AG04450 (cell line): ENCODE data around the gene SYT8. TPM values are rescaled to one million over a fixed set of nuclear protein-coding genes. Genes with fewer than 3 reads are reported as not detected.
"Not testable (repeated sequence)": the region's sequence is repeated elsewhere in the genome, so short reads cannot be mapped to it uniquely, and the experiment has no call there.

Experiments used
- CTCF ChIA-PET: fragments of 300-600, 350-600 bp; formaldehyde crosslinking; extraction: SDS; loops from one replicate; lab custom pipeline; 2022; ENCODE audit warnings: antibody characterized with exemption, inconsistent platforms; lab: Charles Lee
- POLR2A ChIA-PET: fragments of 350-600 bp; formaldehyde crosslinking; extraction: SDS; loops from one replicate; lab custom pipeline; 2021; ENCODE audit warnings: antibody characterized with exemption, inconsistent platforms; lab: Yijun Ruan, JAX
- DNase-seq: peaks from one replicate; pipeline ENCODE4 v3.0.0-alpha.2; 2011; ENCODE audit warnings: low read depth, low spot score
- H3K27ac ChIP-seq: one replicate; pipeline ENCODE4 v1.5.1; 2012; ENCODE audit warnings: low read depth, low read length, control low read depth
- H3K27me3 ChIP-seq: one replicate; pipeline ENCODE4 v1.6.0; 2012; ENCODE audit warnings: low read length; ENCODE audit not compliant: control insufficient read depth, insufficient read depth
- H3K4me3 ChIP-seq: 2 replicates; pipeline ENCODE4 v1.5.1; 2011; ENCODE audit warnings: mild to moderate bottlenecking, low read depth, low read length, control low read depth
- H3K9me3 ChIP-seq: 2 replicates; pipeline ENCODE4 v1.5.1; 2012; ENCODE audit warnings: low read length; ENCODE audit not compliant: control insufficient read depth, insufficient read depth
- CTCF ChIP-seq: IDR thresholded peaks from 2 replicates; pipeline ENCODE4 v1.5.1; 2011; ENCODE audit warnings: low read depth, low read length, control low read depth, inconsistent platforms
- polyA plus RNA-seq: library from polyadenylated mRNA; depleted of rRNA; stranded (reverse); fragments of >200 nt; gene quantifications from 2 replicates; pipeline ENCODE4 v1.2.3, GENCODE V29; 2011; rRNA removed
- small RNA-seq: library from RNA; depleted of rRNA; stranded (forward); fragments of <200 nt; gene quantifications from one replicate; pipeline ENCODE3, GENCODE V24; 2012; ENCODE audit warnings: low read depth; ENCODE audit not compliant: insufficient read length

The SYT8 gene
- polyA plus RNA-seq, 1 experiment: not detected

DNA sequence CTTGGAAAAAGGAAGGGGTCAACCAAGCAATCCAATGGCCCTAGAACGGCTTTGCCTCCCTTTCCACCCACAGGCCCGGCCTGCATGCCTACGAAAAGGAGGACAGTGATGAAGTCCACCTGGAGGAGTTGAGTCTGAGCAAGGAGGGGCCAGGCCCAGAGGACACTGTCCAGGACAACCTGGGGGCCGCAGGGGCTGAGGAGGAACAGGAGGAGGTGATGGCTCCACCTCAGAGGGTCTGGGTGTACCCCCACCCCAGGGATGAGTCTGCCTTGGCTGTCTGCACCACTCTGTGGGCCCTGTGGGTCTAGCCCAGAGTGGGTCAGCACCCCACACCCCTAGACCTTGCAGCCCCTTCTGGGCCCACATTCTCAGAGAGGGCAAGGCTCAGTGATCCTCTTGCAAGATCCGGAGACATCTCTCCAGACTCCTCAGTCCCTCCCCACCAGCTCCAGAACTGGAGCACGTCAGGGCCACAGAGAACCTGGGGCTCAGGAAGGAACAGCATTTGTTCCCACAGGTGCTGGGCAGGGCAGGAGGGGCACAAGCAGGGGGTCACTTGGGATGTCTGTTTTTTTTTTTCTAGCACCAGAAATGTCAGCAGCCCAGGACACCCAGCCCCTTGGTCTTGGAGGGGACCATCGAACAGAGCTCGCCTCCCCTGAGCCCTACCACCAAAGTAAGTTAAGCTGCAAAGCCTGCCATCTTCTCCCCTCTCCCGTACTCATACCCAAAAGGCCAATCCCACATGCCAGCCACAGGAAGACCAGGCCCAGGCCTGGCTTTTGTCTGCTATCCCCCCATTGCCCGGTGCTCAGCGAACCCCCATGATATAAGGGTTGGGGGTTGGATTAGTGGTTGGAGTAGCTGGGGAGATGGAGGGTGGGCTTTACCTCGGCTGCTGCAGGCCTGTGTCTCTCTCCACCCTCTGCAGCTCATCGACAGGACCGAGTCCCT, 48.8 kb downstream of the SYT8 start:
- POLR2A ChIA-PET: no interaction called here

DNA sequence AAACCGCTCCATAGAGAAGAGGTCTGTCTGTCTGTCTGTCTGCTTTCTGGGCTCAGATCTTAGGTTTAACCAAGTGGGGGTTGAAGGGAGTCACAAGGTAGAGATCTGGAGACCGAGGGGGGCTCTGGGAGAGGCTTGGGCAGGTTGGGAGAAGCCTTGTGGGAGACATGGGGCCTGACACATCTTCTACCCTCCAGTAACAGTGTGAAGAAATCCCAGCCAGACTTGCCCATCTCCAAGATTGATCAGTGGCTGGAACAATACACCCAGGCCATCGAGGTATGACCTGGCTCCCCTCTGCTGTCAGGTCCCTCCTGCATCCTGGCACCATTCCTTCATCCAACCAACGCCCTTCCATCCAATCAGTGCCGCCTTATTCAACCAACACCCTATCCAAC, 49.5 kb downstream of the SYT8 start:
- ChIA-PET POLR2A (no interaction called here), CTCF (interaction anchor here (0.8 to 3.3 kb wide), 4 partner anchors 114 to 272 kb away, joined by 3 to 47 read pairs (median 14); no protein-coding TSS in a partner anchor)
- H3K27ac ChIP-seq: no peak overlapping the region
- no peaks in the 10 kb centered on the region for H3K9me3 ChIP-seq
- DNase-seq: no peak
- peaks cover 18% of the 10 kb centered on the region for H3K27me3 ChIP-seq
- H3K4me3 ChIP-seq: no peak overlapping the region
- no peak for TF ChIP-seq CTCF

More for the DNA sequence above, 48.8 kb downstream of the SYT8 start:
- no peaks in the 10 kb centered on the region for H3K9me3 ChIP-seq
- CTCF ChIA-PET: interaction anchor here (0.8 to 3.3 kb wide), 6 partner anchors 10 to 272 kb away, joined by 3 to 47 read pairs (median 6); no protein-coding TSS in a partner anchor
- no peak for DNase-seq
- peaks cover 14% of the 10 kb centered on the region for H3K27me3 ChIP-seq
- H3K4me3 ChIP-seq: no peak overlapping the region
- H3K27ac ChIP-seq: no peak overlapping the region
- TF ChIP-seq CTCF: no peak

DNA sequence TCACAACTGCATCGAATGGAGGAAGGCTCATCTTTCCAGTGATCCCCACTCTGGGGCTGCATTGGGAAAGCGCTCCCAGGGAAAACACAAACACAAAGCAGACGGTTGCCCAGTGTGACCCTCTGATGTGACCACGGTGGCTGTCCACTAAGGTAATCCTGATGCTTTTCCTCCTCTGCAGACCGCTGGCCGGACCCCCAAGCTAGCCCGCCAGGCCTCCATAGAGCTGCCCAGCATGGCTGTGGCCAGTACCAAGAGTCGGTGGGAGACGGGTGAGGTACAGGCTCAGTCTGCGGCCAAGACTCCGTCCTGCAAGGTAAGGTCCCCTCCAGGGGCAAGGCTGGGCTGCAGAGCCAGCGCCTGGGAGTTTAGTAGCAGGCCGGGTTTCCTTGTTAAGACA, 51.8 kb downstream of the SYT8 start:
- H3K27me3 ChIP-seq: peaks cover 21% of the 10 kb centered on the region
- DNase-seq, H3K4me3 ChIP-seq, H3K27ac ChIP-seq, POLR2A ChIA-PET, CTCF ChIA-PET, H3K9me3 ChIP-seq: not testable (repeated sequence)

Small RNA genes within 50 kb of the gene (small RNA-seq; reads per million reads assigned to genes)
- gene AC051649.1 (not detected), gene MIR4298 (not detected)

Other genes with a start within 250 kb of the SYT8 start
- gene KRTAP5-1, start 249.7 kb upstream of the SYT8 start, polyA plus RNA-seq: not detected in 2 replicates
- not detected in 2 replicates for gene KRTAP5-2, start 236.7 kb upstream of the SYT8 start, polyA plus RNA-seq
- gene KRTAP5-3, start 226.5 kb upstream of the SYT8 start, polyA plus RNA-seq: not detected in 2 replicates
- not detected in 2 replicates for gene KRTAP5-4, start 212.9 kb upstream of the SYT8 start, polyA plus RNA-seq
- not detected in 2 replicates for gene KRTAP5-5, start 205.2 kb upstream of the SYT8 start, polyA plus RNA-seq
- gene KRTAP5-6, start 137.8 kb upstream of the SYT8 start, polyA plus RNA-seq: not detected in 2 replicates
- gene IFITM10, start 84.4 kb upstream of the SYT8 start, polyA plus RNA-seq: 0.04 TPM in 1 of 2 replicates, not detected in the other
- gene CTSD, start 71.1 kb upstream of the SYT8 start, polyA plus RNA-seq: 77.8 and 136 TPM in 2 replicates
- gene TNNI2, start 4.0 kb downstream of the SYT8 start, polyA plus RNA-seq: not detected in 2 replicates
- gene LSP1, start 18.1 kb downstream of the SYT8 start, polyA plus RNA-seq: 0.10 TPM in 1 of 2 replicates, not detected in the other
- gene PRR33, start 56.9 kb downstream of the SYT8 start, polyA plus RNA-seq: not detected in 2 replicates
- gene TNNT3, start 84.7 kb downstream of the SYT8 start, polyA plus RNA-seq: not detected in 2 replicates
- 63.3 and 78.3 TPM in 2 replicates for gene MRPL23, start 112.3 kb downstream of the SYT8 start, polyA plus RNA-seq
- gene H19, start 162.9 kb downstream of the SYT8 start, polyA plus RNA-seq: 0.10 and 0.21 TPM in 2 replicates